Epithelial cell of proximal tubule (primary cell): Measurements from ENCODE around the gene DNAJB5. TPM values are rescaled to one million over a fixed set of nuclear protein-coding genes. Genes with fewer than 3 reads are reported as not detected.
"Not testable (repeated sequence)": the region's sequence is repeated elsewhere in the genome, so short reads cannot be mapped to it uniquely, and the experiment has no call there.

ENCODE experiments used
- DNase-seq: peaks from one replicate; pipeline ENCODE4 v3.0.0-alpha.2; 2011; ENCODE audit warnings: low read depth
- H3K4me3 ChIP-seq: 2 replicates; pipeline ENCODE4 v1.5.1; 2011; ENCODE audit warnings: low read depth, mild to moderate bottlenecking, low read length
- total RNA-seq: library from RNA; depleted of rRNA; stranded (reverse); fragments of >200 nt; gene quantifications from 2 replicates; pipeline ENCODE4 v1.2.3, GENCODE V29; 2015
- TF ChIP-seq, protein P1 (sequence below): conservative IDR thresholded peaks from 2 replicates; pipeline ENCODE4 v1.5.1; 2012; ENCODE audit warnings: low read depth, mild to moderate bottlenecking, low read length

Gene DNAJB5
- total RNA-seq, result 11.1 and 20.2 TPM in 2 replicates

GRCh38 chr9:34989003-34989945 is at the start of gene DNAJB5:
Gene DNAJB5, plus strand, starts transcription at chr9:34989745. Its CDS starts 886 bp downstream, at chr9:34990631.
- H3K4me3 ChIP-seq, result peak within 1 kb of the TSS; percentile 95
- TF ChIP-seq, protein P1, sequence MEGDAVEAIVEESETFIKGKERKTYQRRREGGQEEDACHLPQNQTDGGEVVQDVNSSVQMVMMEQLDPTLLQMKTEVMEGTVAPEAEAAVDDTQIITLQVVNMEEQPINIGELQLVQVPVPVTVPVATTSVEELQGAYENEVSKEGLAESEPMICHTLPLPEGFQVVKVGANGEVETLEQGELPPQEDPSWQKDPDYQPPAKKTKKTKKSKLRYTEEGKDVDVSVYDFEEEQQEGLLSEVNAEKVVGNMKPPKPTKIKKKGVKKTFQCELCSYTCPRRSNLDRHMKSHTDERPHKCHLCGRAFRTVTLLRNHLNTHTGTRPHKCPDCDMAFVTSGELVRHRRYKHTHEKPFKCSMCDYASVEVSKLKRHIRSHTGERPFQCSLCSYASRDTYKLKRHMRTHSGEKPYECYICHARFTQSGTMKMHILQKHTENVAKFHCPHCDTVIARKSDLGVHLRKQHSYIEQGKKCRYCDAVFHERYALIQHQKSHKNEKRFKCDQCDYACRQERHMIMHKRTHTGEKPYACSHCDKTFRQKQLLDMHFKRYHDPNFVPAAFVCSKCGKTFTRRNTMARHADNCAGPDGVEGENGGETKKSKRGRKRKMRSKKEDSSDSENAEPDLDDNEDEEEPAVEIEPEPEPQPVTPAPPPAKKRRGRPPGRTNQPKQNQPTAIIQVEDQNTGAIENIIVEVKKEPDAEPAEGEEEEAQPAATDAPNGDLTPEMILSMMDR, result no peak
- DNase-seq, result peak; percentile 94

DNA sequence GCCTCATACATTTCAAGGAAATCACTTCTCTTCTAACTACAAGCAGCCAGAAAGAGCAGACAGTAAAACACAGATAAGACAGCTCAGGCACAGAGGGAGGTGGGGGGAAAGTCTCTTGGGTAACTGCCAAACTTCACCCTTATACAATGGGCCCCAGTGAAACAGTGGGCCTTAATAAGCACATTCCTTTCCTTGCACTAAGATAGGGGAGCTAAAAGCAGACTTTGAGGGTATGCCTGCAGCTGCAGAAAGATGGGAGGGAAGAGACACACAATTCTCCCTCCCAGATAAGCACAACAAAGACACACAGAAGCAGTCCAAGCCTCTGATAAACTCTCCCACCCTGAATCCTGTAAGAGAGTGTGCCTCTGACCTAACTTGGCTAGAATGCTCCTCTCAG is 49.6 kb upstream of the DNAJB5 start:
- H3K4me3 ChIP-seq, DNase-seq: not testable (repeated sequence)

DNA sequence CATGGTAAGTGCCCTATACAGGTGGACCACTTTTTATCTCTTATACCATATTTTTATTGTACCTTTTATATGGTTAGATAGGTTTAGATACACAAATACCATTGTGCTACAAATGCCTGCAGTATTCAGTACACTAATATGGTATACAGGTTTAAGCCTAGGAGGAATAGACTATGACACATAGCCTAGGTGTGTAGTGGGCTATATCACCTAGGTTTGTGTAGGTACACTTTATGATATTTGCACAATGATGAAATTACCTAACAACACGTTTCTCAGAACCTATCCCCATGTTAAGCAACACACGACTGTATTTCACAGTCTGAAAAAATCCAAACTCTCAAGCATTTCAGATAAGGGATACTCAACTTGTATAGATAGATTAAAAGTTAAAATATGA is 41.1 kb upstream of the DNAJB5 start:
- no peak for DNase-seq
- TF ChIP-seq, protein P1, result no peak
- H3K4me3 ChIP-seq, result no peak overlapping the region

DNA sequence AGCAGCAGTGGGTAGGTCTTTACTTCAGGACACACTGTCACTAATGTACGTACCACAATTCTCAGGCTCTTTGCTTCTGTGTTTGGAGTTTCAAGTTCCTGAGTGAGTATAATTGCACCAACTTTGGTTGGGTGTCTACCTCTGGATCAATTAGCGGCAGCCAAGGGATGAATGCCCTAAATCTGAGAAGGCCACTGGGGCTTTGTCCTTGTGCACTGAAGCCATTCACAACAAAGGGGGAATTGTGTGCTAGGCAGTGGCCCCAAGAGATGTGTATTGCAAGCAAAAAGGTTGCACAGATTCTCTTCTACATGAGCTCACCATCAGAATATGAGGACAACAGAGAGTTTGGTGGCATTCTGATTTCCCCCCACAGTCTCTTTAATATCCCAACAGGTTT is 35.3 kb upstream of the DNAJB5 start:
- no peak overlapping the region for H3K4me3 ChIP-seq
- TF ChIP-seq, protein P1, result no peak
- no peak for DNase-seq

- not testable (repeated sequence) for DNase-seq, H3K4me3 ChIP-seq
Observed at GRCh38 chr9:34956066-34956465, 33.5 kb upstream of the DNAJB5 start.

DNA sequence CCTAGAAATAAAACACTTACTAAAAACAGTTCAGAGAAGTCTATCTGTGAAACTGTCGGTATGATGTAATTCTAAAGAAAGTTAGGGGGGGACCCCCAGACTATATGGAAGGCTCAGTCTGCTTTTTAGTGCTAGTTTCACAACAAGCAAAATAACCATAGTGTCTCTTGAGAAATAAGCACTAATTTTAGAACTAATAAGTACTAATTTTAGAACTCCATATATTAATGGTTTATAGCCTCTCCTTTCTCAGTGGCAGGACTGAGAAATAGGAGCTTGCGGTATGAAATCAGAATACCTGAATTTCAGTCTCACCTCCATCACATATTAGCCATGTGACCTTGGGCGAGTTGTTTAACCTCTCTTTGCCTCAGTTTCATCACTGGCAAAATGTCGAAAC is 32.9 kb upstream of the DNAJB5 start:
- DNase-seq, result no peak
- H3K4me3 ChIP-seq, result no peak overlapping the region
- TF ChIP-seq, protein P1, result no peak

DNA sequence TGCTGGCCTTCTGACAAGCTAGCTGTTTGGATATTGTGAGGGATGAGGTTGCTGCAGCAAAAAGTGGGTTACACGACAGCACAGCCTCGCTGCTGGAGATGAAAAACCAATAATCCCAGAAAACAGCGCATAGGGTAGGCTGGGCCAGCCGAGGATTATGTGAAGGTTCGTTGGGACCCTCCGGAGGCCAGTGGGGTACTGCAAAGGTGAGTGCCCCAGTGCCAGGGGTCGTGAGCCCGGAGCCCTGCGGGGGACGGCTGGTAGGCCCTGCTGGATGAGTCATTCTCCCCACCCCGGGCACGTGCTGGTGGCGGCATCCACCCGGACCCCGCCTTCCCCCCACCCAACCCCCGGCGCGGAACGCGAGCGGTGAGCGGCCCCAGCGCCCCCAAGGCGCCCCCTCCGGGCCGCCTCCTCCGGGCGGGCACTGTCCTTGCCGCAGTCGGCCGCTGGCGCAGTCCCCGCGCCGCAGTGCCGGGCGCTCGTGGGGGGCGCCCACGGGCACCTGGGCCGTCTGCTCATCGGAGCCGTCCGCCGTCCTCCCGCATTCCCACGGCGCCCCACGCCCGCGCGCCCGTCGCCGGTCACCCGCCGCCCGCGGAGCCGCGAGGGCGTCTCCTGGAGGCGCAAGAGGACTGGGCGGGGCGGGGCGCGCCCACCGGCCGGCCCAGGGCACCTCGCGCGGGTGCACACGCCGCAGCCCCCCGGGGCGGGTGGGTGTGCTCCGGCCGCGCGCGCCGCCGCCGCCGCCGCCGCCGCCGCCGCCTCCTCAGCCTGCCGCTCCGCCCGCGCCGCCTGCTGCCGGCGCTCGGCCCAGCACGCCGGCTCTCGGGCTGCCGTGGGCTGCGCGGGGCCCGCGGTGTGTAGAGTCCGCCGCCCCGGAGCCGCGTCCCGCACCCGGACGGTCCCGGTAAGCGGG is 31.8 kb upstream of the DNAJB5 start, which contains the start of gene PHF24:
Gene PHF24 (plus strand): TSS at position 794 of the 919 bp plus-strand sequence. CDS start 13,014 bp downstream, outside the sequence.
- H3K4me3 ChIP-seq, result peak within 1 kb of the TSS; percentile 21
- TF ChIP-seq, protein P1, result no peak
- DNase-seq, result no peak
